Neural cell (in vitro differentiated cells): Measurements from ENCODE around the gene USP2. TPM values are rescaled to one million over a fixed set of nuclear protein-coding genes. Genes with fewer than 3 reads are reported as not detected.

Experiments
- H2AFZ ChIP-seq: fragments of 200-600, 300-800 bp; sonication (generic), shearing (Covaris generic); 2 replicates; pipeline ENCODE4 v1.6.0; 2014; ENCODE audit warnings: low read depth, mild to moderate bottlenecking, antibody characterized with exemption, low read length, moderate library complexity
- H3F3A ChIP-seq: fragments of 200-600 bp; shearing (Covaris generic); 2 replicates; pipeline ENCODE4 v1.6.1; 2016; ENCODE audit warnings: mild to moderate bottlenecking, moderate library complexity, mixed read lengths, antibody characterized with exemption, low read length; ENCODE audit not compliant: insufficient read depth, poor library complexity, severe bottlenecking
- H3K27ac ChIP-seq: fragments of 200-600, 300-800 bp; sonication (generic), shearing (Covaris generic); 2 replicates; pipeline ENCODE4 v1.5.1; 2014; ENCODE audit warnings: mild to moderate bottlenecking, low read length, moderate library complexity
- H3K27me3 ChIP-seq: fragments of 300-800, 200-600 bp; sonication (generic), shearing (Covaris generic); 2 replicates; pipeline ENCODE4 v1.6.0; 2014; ENCODE audit warnings: mild to moderate bottlenecking, low read depth, low read length, moderate library complexity; ENCODE audit not compliant: insufficient read depth
- H3K36me3 ChIP-seq: fragments of 300-800, 200-600 bp; sonication (generic), shearing (Covaris generic); 2 replicates; pipeline ENCODE4 v1.5.1; 2014; ENCODE audit warnings: mild to moderate bottlenecking, antibody characterized with exemption, low read length, moderate library complexity; ENCODE audit not compliant: insufficient read depth
- H3K4me2 ChIP-seq: fragments of 300-800, 200-600 bp; sonication (generic), shearing (Covaris generic); 2 replicates; pipeline ENCODE4 v1.6.0; 2014; ENCODE audit warnings: mild to moderate bottlenecking, low read length
- H3K4me3 ChIP-seq: fragments of 300-800, 200-600 bp; sonication (generic), shearing (Covaris generic); 2 replicates; pipeline ENCODE4 v1.5.1; 2014; ENCODE audit warnings: mild to moderate bottlenecking, low read length, moderate library complexity
- H3K79me2 ChIP-seq: fragments of 200-600 bp; shearing (Covaris generic); replicated peaks from 2 replicates; pipeline ENCODE4 v1.6.0; 2014; ENCODE audit warnings: mild to moderate bottlenecking, low read length, moderate library complexity; ENCODE audit not compliant: insufficient read depth
- H3K9ac ChIP-seq: fragments of 300-800, 200-600 bp; sonication (generic), shearing (Covaris generic); 2 replicates; pipeline ENCODE4 v1.6.1; 2016; ENCODE audit warnings: mild to moderate bottlenecking, low read length, mixed read lengths
- H3K9me2 ChIP-seq: fragments of 200-600 bp; shearing (Covaris generic); 2 replicates; pipeline ENCODE4 v1.6.1; 2016; ENCODE audit warnings: mild to moderate bottlenecking, low read length, mixed read lengths; ENCODE audit not compliant: insufficient read depth
- H3K9me3 ChIP-seq: fragments of 200-600, 300-800 bp; sonication (generic), shearing (Covaris generic); 2 replicates; pipeline ENCODE4 v1.6.1; 2016; ENCODE audit warnings: mild to moderate bottlenecking, mixed run types, low read length, moderate library complexity, mixed read lengths
- H4K20me1 ChIP-seq: fragments of 200-600 bp; shearing (Covaris generic); 2 replicates; pipeline ENCODE4 v1.6.1; 2016; ENCODE audit warnings: mild to moderate bottlenecking, mixed run types; ENCODE audit not compliant: insufficient read depth
- EP300 ChIP-seq: fragments of 450-650 bp; conservative IDR thresholded peaks from 2 replicates; pipeline ENCODE4 v1.6.1; 2014; ENCODE audit warnings: antibody characterized with exemption, mild to moderate bottlenecking, moderate library complexity; ENCODE audit not compliant: poor library complexity, severe bottlenecking
- EZH2 ChIP-seq: fragments of 200-600, 300-800 bp; shearing (Covaris generic), sonication (generic); IDR thresholded peaks from 2 replicates; pipeline ENCODE4 v1.6.1; 2014; ENCODE audit warnings: antibody characterized with exemption, low read length, borderline replicate concordance, mild to moderate bottlenecking; ENCODE audit not compliant: insufficient read depth, poor library complexity, severe bottlenecking
- MXI1 ChIP-seq: fragments of 450-650 bp; conservative IDR thresholded peaks from 2 replicates; pipeline ENCODE4 v1.6.1; 2014; ENCODE audit warnings: antibody characterized with exemption, mild to moderate bottlenecking; ENCODE audit not compliant: poor library complexity, severe bottlenecking
- POLR2AphosphoS5 ChIP-seq: IDR thresholded peaks from 2 replicates; pipeline ENCODE4 v1.6.1; 2012
- RAD21 ChIP-seq: fragments of 450-650 bp; conservative IDR thresholded peaks from 2 replicates; pipeline ENCODE4 v1.6.1; 2014; ENCODE audit warnings: antibody characterized with exemption, mild to moderate bottlenecking, moderate library complexity
- SMC3 ChIP-seq: fragments of 450-650 bp; conservative IDR thresholded peaks from 2 replicates; pipeline ENCODE4 v1.6.1; 2014; ENCODE audit warnings: antibody characterized with exemption, mild to moderate bottlenecking, moderate library complexity; ENCODE audit not compliant: poor library complexity
- TAF1 ChIP-seq: IDR thresholded peaks from 2 replicates; pipeline ENCODE4 v1.6.1; 2012; ENCODE audit warnings: low read depth
- polyA plus RNA-seq: library from polyadenylated mRNA; depleted of rRNA; stranded (reverse); fragments of >200 nt; gene quantifications from 2 replicates; pipeline ENCODE4 v1.2.3, GENCODE V29; 2014
- TF ChIP-seq, protein P1 (sequence below): fragments of 450-650 bp; IDR thresholded peaks from 2 replicates; pipeline ENCODE4 v1.5.1; 2014; ENCODE audit warnings: antibody characterized with exemption, mild to moderate bottlenecking, moderate library complexity; ENCODE audit not compliant: poor library complexity, severe bottlenecking
- TF ChIP-seq, protein P2 (sequence below): IDR thresholded peaks from 2 replicates; pipeline ENCODE4 v1.6.1; 2012; ENCODE audit warnings: borderline replicate concordance

The USP2 gene
- polyA plus RNA-seq, 1 donor from 2014 or later: 0.59 TPM

GRCh38 chr11:119316016-119316728 lies 65.3 kb downstream of the USP2 start:
- H4K20me1 ChIP-seq: no peaks in the 10 kb centered on the region
- peak; percentile 29 for TF ChIP-seq EZH2
- TF ChIP-seq, protein P1, sequence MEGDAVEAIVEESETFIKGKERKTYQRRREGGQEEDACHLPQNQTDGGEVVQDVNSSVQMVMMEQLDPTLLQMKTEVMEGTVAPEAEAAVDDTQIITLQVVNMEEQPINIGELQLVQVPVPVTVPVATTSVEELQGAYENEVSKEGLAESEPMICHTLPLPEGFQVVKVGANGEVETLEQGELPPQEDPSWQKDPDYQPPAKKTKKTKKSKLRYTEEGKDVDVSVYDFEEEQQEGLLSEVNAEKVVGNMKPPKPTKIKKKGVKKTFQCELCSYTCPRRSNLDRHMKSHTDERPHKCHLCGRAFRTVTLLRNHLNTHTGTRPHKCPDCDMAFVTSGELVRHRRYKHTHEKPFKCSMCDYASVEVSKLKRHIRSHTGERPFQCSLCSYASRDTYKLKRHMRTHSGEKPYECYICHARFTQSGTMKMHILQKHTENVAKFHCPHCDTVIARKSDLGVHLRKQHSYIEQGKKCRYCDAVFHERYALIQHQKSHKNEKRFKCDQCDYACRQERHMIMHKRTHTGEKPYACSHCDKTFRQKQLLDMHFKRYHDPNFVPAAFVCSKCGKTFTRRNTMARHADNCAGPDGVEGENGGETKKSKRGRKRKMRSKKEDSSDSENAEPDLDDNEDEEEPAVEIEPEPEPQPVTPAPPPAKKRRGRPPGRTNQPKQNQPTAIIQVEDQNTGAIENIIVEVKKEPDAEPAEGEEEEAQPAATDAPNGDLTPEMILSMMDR: no peak
- no peak for TF ChIP-seq MXI1
- H3K9me3 ChIP-seq: no peaks in the 10 kb centered on the region
- no peaks in the 10 kb centered on the region for H3K36me3 ChIP-seq
- H3F3A ChIP-seq: no peaks in the 10 kb centered on the region
- no peaks in the 10 kb centered on the region for H3K79me2 ChIP-seq
- no peaks in the 10 kb centered on the region for H3K9me2 ChIP-seq
- peak overlapping the region; percentile 50 for H3K9ac ChIP-seq
- H2AFZ ChIP-seq: peak overlapping the region; percentile 33
- H3K4me3 ChIP-seq: peak overlapping the region; percentile 78
- H3K27me3 ChIP-seq: peaks cover 29% of the 10 kb centered on the region
- H3K27ac ChIP-seq: no peak overlapping the region
- peak overlapping the region; percentile 62 for H3K4me2 ChIP-seq

GRCh38 chr11:119315131-119316015 lies 66.1 kb downstream of the USP2 start:
- H3K9ac ChIP-seq: no peak overlapping the region
- H3K27ac ChIP-seq: no peak overlapping the region
- H3K4me3 ChIP-seq: peak overlapping the region; percentile 78
- H2AFZ ChIP-seq: no peak overlapping the region
- H3K79me2 ChIP-seq: no peaks in the 10 kb centered on the region
- H3K36me3 ChIP-seq: no peaks in the 10 kb centered on the region
- no peaks in the 10 kb centered on the region for H3F3A ChIP-seq
- H3K9me2 ChIP-seq: no peaks in the 10 kb centered on the region
- H4K20me1 ChIP-seq: no peaks in the 10 kb centered on the region
- peaks cover 29% of the 10 kb centered on the region for H3K27me3 ChIP-seq
- no peak overlapping the region for H3K4me2 ChIP-seq
- TF ChIP-seq SMC3 (no peak), RAD21 (no peak), EZH2 (no peak), POLR2AphosphoS5 (no peak), MXI1 (no peak), EP300 (no peak), TAF1 (no peak)
- TF ChIP-seq, protein P2, sequence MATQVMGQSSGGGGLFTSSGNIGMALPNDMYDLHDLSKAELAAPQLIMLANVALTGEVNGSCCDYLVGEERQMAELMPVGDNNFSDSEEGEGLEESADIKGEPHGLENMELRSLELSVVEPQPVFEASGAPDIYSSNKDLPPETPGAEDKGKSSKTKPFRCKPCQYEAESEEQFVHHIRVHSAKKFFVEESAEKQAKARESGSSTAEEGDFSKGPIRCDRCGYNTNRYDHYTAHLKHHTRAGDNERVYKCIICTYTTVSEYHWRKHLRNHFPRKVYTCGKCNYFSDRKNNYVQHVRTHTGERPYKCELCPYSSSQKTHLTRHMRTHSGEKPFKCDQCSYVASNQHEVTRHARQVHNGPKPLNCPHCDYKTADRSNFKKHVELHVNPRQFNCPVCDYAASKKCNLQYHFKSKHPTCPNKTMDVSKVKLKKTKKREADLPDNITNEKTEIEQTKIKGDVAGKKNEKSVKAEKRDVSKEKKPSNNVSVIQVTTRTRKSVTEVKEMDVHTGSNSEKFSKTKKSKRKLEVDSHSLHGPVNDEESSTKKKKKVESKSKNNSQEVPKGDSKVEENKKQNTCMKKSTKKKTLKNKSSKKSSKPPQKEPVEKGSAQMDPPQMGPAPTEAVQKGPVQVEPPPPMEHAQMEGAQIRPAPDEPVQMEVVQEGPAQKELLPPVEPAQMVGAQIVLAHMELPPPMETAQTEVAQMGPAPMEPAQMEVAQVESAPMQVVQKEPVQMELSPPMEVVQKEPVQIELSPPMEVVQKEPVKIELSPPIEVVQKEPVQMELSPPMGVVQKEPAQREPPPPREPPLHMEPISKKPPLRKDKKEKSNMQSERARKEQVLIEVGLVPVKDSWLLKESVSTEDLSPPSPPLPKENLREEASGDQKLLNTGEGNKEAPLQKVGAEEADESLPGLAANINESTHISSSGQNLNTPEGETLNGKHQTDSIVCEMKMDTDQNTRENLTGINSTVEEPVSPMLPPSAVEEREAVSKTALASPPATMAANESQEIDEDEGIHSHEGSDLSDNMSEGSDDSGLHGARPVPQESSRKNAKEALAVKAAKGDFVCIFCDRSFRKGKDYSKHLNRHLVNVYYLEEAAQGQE: no peak
- TF ChIP-seq, protein P1: no peak
- no peaks in the 10 kb centered on the region for H3K9me3 ChIP-seq
